GM21526 (cell line): Measurements from ENCODE around the gene APEH.
"Not testable (repeated sequence)": the region's sequence is repeated elsewhere in the genome, so short reads cannot be mapped to it uniquely, and the experiment has no call there.

Source experiments
- ATAC-seq: cut with Tn5 transposase; IDR thresholded peaks from one replicate; pipeline ENCODE4 v1.9.1; 2021; ENCODE audit warnings: moderate library complexity; ENCODE audit not compliant: unreplicated experiment, low FRiP score

APEH gene

DNA sequence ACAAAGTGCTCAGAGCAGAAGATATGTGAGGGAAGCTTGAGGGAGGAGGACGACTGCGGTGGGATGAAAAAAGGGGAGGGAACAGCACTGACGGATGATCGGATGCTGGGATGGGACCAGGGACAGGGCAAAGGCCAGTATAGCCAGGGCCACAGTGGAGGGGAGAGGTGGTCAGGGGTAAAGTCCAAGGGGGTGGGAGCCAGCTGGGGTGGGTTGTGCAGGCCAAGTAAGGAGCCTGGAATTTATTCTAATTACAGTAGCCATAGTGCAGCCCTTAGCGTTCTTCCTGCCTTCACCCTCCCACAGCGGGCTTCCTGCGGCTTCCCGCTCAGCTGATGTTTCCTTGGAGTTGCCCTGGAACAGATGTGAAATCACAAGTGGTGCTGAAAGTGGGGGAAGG is 7.6 kb upstream of the APEH start:
- no peak for ATAC-seq

DNA sequence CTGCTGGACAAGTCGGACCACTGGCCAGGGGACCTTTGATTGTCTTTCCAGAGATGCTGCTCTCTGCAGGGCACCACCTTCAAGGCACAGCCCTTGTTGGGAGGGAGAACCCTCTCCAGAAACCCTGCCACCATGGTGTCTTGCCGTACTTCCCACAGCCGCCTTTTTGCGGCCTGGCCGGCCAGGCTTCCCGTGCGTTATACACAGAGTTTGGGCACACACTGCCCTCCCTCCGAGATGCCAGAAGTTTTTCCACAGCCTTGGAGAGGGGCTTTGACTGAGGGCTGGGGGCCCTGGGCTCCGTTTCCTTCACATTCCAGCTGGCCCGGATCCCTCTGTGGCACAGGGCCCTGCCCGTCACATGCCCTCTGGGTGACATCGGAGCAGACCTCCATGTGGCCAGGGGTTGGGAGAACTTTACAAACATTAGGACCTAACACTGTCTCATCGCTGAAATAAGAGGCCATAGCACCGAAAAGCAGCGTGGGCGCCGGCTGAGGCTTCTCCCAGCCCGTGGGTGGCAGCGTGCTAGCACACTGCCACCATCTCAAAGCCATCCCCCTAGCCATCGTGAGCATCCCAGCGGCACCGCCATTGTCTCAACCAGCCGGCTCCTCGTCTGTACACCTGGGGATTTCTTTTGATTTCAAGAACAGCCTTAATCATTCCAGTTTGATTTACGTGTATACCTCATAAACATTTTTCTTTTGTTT is 6.3 kb upstream of the APEH start:
- ATAC-seq: no peak

DNA sequence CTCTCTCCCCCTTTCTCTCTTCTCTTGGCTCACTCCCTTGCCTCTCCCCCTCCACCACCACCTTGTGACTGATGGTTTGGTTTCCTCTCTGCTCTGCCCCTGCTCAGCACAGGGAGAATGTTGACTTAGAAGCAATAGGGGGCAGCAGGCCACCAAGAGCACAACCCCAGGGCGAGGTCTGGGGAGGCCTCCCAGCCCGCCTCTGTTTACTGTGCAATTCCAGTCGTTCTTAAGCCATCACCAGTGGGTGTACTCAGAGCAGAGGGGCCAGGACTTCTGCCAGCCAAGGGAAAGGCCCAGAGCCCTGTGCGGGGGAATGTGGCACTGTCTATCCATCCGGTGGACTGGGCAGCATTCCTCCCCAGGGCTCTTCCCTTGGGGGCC is 5.7 kb upstream of the APEH start:
- no peak for ATAC-seq

DNA sequence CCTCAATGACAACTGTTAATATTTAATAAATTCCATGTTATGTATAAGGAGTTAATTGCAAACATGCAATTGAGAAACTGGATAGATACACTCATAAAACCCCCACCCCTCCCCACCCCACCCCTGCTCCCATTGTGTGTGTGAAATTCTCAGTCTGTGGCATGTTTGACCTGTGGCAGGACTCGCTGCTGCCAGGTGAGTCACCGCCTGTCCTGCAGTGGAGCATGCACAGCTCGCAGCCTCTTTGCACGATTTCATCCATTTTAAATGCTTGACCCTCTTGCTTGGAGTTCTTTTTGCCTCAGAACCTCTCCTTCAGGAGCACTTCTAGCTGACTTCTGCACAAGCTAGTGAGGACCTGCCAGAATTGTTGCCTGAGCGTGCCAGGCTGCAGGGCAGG is 5.3 kb upstream of the APEH start:
- ATAC-seq: no peak

DNA sequence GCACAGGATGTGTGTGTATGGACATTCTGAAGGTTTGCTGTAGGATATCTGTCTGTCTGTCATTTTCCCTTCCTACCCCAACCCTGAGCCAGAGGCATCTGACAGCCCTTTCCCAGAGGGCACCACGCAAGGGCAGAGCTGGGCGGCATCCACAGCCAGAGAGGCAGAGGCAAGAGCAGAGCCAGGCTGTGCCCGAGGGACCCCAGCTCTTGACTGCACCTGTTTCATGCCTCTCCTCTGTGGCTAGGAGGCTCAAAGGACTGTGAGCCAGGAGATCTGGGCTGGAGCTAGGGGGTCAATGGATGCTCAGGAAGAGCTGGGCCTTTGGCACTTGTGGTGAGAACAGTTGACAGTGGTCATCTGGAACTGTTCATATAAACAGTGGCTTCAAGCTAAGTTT is 4.8 kb upstream of the APEH start:
- no peak for ATAC-seq

DNA sequence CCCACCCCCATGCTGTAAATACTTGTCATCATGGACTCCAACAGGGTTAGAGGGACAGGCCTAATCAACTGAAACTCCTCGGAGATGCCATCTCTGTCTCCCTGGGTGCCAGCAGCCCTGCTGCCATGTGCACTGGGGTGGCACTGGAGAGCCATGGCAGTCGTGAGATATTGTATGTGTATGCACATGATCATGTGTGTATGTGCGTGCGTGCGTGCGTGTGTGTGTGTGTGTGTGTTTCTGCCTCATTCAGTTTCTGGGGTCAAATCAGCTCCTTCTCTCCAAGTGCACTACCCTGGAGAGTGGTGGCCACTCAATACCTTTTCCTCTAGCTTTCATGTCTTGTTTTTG is 3.2 kb upstream of the APEH start:
- no peak for ATAC-seq

DNA sequence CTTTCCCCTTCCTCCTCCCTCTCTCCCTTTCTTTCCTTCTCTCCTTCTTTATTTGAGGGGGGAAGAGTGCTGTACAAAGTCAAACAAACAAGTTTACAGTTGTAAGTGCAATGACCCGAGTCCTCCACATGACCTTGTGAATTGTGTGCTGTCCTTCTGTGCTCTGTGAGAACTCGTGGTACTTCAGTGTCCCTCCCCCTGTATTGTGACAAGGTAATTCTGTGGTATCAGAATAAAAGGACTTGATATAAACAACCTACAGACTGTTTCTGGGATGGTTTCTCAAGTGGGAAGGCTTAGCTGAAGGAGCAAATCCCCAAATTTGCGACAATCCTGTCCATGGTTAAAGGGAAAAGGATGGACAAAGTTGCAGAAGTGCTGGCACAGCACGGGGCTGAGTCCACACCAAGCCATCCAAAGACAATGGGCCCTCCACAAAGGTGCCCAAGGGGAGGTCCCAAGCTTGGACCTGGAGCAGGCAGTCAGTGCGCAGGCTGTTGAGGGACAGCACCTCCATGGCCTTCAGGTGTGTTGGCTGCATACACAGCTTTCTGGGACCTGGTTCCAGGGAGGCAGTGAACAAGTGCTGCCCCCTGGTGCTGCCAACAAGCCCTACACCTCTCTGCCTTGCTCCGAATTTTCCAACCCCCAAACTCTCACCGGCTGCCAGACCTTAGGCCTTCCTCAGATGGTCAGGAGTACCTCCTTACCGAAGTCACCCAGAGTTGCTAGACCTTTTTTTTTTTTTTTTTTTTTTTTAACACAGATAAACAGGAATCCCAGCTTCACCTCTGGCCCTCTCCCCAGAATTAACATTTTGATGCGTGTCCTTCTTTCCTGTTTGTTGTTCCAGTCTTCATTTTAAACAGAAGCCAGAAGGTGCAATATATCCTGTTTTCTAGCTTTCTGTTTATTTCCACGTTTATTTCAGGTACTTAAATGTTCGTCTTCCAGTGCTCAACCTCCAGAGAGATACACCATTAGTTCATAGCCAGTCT is 2.6 kb upstream of the APEH start:
- no peak for ATAC-seq

DNA sequence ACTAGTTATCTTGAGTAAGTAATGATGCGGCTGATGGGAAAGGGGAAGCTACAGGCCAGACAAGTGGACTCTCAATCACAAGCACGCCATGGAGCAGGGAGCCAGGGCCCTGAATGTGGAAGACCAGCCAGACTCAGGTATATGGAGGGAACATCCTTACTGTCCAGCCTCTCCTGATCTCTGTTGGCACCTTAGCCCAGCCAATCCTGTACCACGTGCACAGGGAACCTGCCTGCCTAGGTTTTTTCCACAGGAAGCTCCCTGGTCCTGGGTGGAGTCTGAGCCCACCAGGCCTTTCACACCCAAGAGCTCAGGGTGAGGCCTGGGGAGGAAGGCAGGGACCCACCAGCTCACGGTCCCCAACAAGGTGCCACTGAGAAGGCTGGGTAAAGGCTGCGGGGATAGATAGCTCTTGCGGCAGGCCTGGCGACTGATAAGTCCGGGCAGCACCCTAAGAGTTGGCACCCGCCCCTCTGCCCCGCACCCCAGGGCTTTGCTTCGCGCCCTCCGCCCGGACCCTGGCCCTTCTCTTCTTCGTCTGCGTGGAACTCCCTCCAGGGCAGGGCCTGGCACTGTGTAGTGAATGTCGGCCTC is 933 bp upstream of the APEH start:
- peak; percentile 1 for ATAC-seq

DNA sequence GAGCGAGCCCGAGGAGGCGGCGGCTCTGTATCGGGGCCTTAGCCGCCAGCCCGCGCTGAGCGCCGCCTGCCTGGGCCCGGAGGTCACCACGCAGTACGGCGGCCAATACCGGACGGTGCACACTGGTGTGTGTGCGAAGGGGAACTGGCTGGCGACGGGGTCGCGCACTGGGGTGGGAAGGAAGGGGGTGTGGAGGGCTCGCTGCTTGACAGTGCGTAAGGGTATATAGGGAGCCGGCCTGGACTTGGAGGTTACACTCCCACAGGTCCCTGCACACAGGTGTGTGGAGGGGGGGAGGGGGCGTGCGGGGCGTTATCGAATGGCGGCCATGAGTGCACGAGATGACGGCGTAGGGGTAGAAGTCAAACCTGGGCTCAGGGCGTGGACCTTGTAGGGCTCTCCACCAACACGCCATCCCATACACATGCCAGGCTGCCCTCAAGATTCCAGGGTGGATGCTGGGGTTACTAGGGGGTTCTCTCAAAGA is 389 bp downstream of the APEH start:
- ATAC-seq: peak; percentile 31

DNA sequence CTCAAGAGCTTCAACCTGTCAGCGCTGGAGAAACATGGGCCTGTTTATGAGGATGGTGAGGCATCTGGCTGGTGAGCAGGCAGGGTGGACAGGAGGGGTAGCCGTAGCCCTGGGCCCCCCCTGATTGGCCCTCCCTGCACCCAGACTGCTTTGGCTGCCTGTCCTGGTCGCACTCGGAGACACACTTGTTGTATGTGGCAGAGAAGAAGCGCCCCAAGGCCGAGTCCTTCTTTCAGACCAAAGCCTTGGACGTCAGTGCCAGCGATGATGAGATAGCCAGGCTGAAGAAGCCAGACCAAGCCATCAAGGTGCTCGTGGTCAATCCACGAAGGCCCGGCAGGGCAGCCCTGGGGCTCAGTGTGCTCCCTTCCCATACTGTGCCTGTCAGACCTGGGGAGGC is 1.8 kb downstream of the APEH start:
- no peak for ATAC-seq

DNA sequence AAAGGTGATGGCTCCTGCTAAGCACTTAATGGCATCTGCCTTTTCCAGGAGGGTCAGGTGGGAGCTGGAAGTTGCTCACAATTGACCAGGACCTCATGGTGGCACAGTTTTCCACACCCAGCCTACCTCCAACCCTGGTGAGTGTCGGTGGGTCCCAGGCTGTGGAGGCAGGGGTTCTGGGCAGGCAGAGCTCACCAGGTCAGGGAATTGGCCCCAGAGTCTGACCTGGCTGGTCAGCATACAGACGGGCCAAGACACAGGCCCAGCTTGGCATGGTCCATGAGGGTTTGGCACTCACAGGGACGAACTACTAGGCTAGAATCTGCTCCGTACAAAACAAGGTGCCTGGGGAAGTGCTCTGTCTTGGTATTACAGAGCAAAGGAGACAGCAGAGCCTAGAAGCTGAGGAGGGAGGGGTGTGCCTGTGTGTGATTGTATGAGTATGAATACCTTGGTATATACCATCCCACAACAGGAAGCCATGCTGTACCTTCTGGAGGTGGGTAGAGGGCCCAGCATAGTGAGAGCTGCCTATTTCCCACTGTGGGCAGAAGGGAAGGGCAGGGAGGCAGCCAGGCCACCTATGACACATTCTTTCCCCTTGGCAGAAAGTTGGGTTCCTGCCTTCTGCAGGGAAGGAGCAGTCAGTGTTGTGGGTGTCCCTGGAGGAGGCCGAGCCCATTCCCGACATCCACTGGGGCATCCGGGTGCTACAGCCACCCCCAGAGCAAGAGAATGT is 6.5 kb downstream of the APEH start:
- no peak for ATAC-seq

DNA sequence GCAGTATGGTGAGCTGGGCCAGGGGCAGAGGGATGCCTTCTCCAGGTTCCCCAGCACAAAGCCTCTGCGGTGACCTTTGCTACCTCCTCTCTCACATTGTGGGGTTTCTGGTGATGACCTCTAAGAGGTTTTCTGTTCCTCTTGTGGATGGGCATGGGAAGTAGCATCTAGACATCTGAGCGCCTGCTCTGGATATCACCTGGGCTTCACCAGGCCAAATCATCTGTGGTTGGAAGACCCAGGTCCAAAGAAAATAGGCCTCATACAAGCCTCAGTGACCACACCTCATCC is 7.0 kb downstream of the APEH start:
- ATAC-seq: no peak

DNA sequence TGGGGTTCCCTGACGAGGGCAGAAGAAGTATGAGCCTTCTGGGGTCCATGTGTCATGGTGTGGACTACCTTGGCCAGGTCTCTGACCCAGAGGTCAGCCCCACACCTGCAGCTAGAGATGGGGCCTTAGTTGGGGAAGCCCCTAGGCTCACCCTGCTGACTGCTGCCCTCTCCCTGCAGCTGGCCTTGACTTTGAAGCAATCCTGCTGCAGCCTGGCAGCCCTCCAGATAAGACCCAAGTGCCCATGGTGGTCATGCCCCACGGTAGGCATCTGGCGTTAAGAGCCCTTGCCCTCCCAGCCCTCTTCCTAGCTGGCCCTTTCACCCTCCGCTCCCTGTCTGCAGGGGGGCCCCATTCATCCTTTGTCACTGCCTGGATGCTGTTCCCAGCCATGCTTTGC is 7.4 kb downstream of the APEH start:
- ATAC-seq: no peak

DNA sequence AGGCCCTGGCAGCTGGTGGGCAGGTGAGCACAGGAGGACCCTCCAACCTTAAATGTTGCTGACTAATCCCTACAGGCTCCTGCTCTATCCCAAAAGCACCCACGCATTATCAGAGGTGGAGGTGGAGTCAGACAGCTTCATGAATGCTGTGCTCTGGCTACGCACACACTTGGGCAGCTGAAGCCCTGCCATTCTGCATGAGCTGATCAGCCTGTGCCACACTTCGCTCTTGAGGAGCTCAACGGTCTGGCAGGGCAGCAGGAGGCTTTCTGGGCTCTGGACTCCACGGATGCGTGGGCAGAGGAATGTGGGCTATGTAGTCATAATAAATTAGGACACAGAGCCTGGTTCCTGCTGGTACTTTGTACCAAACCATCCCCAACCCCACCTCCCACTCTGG is 9.0 kb downstream of the APEH start:
- ATAC-seq: no peak

DNA sequence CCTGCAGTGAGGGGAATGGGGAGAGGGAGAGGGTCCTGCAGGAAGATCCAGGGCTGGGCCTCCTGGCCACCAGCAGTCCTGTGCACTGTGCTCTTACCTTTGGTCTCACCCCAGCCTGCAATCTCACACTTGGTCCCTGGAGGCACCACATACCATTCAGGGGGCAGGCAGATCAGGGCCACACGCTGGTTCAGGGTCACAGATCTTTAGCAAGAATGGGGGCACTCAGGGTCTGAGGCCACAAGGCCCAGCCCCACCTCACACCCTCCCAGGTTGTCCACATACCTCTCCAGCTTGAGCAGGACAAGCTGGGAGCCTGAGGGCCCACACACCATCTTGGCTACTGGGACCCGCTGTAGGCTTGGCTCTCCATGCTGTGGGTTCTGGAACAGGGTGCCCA is 10.3 kb downstream of the APEH start:
- not testable (repeated sequence) for ATAC-seq

DNA sequence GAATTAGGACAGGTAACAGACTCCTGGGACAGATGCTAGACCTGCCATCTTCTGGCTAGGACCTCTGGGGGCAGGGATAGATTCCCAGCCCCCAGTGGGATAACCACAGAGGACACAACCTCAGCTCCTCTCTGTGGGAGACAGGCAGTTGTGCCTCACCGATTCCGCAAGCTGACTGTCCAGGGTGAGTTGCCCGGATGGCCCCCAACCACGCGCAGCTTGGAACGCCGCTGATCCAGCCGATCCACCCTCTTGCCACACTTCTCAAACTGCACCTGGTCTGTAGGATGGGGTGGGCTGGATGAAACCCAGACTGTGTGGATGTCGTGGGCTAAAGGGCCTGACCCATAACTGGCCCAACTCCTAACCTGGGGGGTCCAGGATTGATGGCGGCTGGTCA is 11.0 kb downstream of the APEH start:
- not testable (repeated sequence) for ATAC-seq

DNA sequence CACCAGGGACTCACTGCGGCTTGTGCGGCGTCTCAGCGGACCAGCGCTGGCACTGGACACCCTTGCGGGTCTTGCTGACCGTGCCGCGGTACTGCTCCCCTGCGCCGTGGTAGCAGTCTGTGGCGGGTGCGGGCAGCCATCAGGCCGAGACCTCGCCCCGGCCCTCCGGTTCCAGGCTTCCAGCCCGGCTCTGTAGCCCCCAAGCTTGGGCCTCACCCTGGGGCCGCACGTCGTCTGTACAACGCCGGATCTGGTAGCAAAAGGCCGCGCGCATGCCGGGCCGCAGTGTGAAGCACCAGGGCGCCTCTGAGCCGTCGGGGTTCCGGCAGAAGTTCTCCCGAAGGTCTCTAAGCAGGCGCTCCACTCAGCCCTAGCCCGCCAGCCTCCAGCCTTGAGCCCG is 11.7 kb downstream of the APEH start:
- not testable (repeated sequence) for ATAC-seq

DNA sequence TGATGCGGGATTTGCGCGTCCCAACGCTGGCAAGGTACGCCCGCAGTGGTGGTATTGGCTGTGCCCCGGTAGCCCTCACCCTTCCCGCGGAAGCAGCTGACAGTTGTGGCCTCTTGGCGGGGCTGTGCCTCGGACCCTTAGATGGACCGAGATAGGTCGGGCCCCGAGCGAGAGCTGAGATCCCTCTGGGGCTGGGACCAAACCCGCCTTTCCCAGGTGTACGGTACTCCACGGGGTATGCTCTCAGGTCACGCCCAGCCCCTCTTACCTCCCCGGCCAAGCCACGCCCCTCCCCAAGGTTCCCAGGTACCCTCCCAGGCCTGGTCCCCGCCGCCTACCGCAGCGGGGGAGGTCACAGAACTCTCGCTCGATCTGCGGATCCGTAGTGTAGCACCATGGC is 12.2 kb downstream of the APEH start:
- not testable (repeated sequence) for ATAC-seq

DNA sequence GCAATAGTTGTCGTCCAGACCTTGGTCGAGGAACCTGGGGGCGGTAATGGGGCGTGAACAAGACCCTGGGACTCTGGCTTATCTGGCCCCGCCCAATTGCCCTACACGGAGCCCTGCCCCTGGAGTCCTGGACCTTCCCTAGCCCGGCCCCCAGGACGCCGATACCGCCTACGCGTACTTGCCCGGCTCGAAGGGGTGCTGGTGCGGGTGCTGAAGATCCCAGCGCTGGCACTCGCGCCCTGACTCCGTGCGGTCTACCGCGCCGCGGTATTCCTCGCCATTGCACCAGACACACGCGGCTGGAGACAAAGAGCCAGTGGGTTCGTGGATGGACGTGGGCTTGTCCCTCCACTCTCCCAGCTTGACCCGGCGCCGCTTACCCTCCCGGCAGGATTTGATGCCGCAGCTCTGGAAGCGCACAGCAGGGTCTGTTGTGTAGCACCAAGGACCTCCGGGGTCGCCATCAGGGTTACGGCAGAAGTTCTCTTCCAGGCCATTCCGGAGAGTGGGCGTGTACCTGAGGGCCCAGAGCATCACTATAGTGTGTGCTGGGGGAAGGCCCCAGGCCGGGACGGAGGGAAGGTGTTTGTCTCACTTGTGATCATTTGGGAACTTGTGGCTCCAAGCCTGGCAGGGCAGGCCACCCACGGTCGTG is 12.7 kb downstream of the APEH start:
- not testable (repeated sequence) for ATAC-seq

DNA sequence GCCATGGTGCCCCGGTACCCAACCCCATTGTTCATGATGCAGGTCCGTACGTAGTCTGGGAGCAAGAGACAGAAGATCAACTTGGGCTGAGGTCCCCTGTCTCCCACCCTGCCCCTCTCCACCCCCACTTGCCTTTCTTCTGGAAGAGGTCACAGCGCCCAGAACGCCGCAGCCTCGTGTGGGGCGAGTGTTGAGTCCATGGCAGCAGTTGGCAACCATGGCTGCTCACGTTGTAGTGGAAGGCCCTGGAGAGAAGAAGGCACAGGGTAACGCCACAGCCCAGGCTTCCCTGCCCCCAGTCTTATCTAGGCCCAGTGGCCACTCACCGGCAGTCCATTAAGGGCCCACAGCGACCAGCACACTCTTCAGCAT is 13.3 kb downstream of the APEH start:
- not testable (repeated sequence) for ATAC-seq
